KMS-11 (cell line): ENCODE measurements around the gene MRPL28.
A peak's percentile ranks its signal among the peaks of the same experiment; 100 is the strongest.
"Not testable (repeated sequence)": the region's sequence is repeated elsewhere in the genome, so short reads cannot be mapped to it uniquely, and the experiment has no call there.

Source experiments
- H2AFZ ChIP-seq: fragments of 200-600 bp; sonication (generic); 2 replicates; pipeline ENCODE4 v1.6.1; 2016; ENCODE audit warnings: antibody characterized with exemption, mixed run types, low read depth
- H3K27ac ChIP-seq: fragments of 200-600 bp; sonication (generic); 2 replicates; pipeline ENCODE4 v1.6.1; 2016; ENCODE audit warnings: mild to moderate bottlenecking, mixed run types
- H3K27me3 ChIP-seq: fragments of 200-600 bp; sonication (generic); 2 replicates; pipeline ENCODE4 v1.6.1; 2017; ENCODE audit warnings: mild to moderate bottlenecking, low read depth, mixed run types, moderate library complexity; ENCODE audit not compliant: insufficient read depth
- H3K36me3 ChIP-seq: fragments of 200-600 bp; sonication (generic); 2 replicates; pipeline ENCODE4 v1.6.1; 2017; ENCODE audit warnings: mild to moderate bottlenecking, mixed run types; ENCODE audit not compliant: insufficient read depth
- H3K4me1 ChIP-seq: fragments of 200-600 bp; sonication (generic); 2 replicates; pipeline ENCODE4 v1.6.1; 2016; ENCODE audit warnings: mild to moderate bottlenecking, low read depth, mixed run types; ENCODE audit not compliant: poor library complexity, severe bottlenecking
- H3K4me2 ChIP-seq: fragments of 200-600 bp; sonication (generic); 2 replicates; pipeline ENCODE4 v1.7.0; 2016; ENCODE audit warnings: mild to moderate bottlenecking, mixed run types
- H3K4me3 ChIP-seq: fragments of 200-600 bp; sonication (generic); IDR thresholded peaks from 2 replicates; pipeline ENCODE4 v1.6.1; 2017; ENCODE audit warnings: low read depth, low read length, mixed read lengths; ENCODE audit not compliant: insufficient read depth
- H3K79me2 ChIP-seq: fragments of 200-600 bp; sonication (generic); 2 replicates; pipeline ENCODE4 v1.6.1; 2016; ENCODE audit warnings: low read depth, mixed run types; ENCODE audit not compliant: insufficient read depth
- H3K9ac ChIP-seq: fragments of 200-600 bp; sonication (generic); 2 replicates; pipeline ENCODE4 v1.6.1; 2016; ENCODE audit warnings: mild to moderate bottlenecking, mixed run types
- H4K20me1 ChIP-seq: fragments of 200-600 bp; sonication (generic); 2 replicates; pipeline ENCODE4 v1.6.1; 2016; ENCODE audit warnings: mild to moderate bottlenecking, mixed run types; ENCODE audit not compliant: insufficient read depth
- TF ChIP-seq, protein P1 (sequence below): fragments of 200-600 bp; sonication (generic); conservative IDR thresholded peaks from 2 replicates; pipeline ENCODE4 v1.6.1; 2017; ENCODE audit warnings: low read depth, mild to moderate bottlenecking, antibody characterized with exemption, low read length, moderate library complexity, mixed read lengths

MRPL28 gene

DNA sequence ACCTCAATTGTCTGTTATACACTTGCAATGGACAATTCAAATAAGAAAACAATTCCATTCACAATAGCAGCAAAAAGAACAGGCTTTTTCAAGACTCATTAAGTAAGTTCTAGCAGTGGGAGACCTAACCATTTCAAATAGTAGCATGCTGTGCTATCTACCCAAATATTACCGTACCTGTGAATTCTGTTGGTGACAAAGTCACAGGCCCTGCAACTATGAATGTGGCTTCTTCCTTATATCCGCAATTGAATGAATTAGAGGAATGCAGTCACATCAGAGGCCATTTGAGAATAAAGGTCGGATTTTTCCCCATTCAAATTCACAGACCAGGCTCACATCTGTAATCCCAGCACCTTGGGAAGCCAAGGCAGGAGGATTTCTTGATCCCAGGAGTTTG lies 25.9 kb upstream of the MRPL28 start:
- H4K20me1 ChIP-seq, result no peaks in the 10 kb centered on the region
- TF ChIP-seq, protein P1, sequence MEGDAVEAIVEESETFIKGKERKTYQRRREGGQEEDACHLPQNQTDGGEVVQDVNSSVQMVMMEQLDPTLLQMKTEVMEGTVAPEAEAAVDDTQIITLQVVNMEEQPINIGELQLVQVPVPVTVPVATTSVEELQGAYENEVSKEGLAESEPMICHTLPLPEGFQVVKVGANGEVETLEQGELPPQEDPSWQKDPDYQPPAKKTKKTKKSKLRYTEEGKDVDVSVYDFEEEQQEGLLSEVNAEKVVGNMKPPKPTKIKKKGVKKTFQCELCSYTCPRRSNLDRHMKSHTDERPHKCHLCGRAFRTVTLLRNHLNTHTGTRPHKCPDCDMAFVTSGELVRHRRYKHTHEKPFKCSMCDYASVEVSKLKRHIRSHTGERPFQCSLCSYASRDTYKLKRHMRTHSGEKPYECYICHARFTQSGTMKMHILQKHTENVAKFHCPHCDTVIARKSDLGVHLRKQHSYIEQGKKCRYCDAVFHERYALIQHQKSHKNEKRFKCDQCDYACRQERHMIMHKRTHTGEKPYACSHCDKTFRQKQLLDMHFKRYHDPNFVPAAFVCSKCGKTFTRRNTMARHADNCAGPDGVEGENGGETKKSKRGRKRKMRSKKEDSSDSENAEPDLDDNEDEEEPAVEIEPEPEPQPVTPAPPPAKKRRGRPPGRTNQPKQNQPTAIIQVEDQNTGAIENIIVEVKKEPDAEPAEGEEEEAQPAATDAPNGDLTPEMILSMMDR, result no peak
- no peaks in the 10 kb centered on the region for H3K36me3 ChIP-seq
- no peak overlapping the region for H3K4me2 ChIP-seq
- no peak overlapping the region for H3K4me3 ChIP-seq
- H3K9ac ChIP-seq, result no peak overlapping the region
- no peaks in the 10 kb centered on the region for H3K79me2 ChIP-seq
- no peak overlapping the region for H3K27ac ChIP-seq
- peaks cover 17% of the 10 kb centered on the region for H3K4me1 ChIP-seq
- no peak overlapping the region for H2AFZ ChIP-seq
- H3K27me3 ChIP-seq, result peaks cover 19% of the 10 kb centered on the region

DNA sequence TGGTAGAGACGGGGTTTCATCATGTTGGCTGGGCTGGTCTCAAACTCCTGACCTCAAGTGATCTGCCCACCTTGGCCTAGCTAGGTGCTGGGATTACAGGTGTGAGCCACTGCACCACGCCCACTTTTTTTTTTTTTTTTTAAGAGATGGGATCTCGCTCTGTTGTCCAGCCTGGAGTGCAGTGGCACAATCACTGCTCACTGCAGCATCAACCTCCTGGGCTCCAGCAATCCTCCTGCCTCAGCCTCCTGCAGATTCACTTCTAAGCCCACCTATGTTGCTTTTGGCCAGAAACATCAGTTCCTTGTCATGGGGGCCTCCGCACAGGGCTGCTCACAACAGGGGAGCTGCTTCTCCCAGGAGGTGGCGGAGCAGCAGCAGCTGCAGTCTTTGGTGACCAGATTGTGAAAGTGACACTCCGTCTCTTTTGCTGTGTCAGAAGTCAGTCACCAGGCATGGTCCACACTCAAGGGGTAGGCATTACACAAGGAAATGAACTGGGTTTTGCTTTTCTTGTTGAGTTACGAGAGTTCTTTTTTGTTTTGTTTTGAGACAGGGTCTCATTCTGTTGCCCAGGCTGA lies 22.2 kb upstream of the MRPL28 start:
- Histone ChIP-seq H3K9ac (no peak overlapping the region), H4K20me1 (no peaks in the 10 kb centered on the region), H3K36me3 (no peaks in the 10 kb centered on the region), H2AFZ (no peak overlapping the region), H3K27me3 (peaks cover 19% of the 10 kb centered on the region), H3K79me2 (no peaks in the 10 kb centered on the region), H3K4me3 (no peak overlapping the region), H3K4me2 (no peak overlapping the region), H3K4me1 (peaks cover 7% of the 10 kb centered on the region), H3K27ac (no peak overlapping the region)
- TF ChIP-seq, protein P1, result no peak

DNA sequence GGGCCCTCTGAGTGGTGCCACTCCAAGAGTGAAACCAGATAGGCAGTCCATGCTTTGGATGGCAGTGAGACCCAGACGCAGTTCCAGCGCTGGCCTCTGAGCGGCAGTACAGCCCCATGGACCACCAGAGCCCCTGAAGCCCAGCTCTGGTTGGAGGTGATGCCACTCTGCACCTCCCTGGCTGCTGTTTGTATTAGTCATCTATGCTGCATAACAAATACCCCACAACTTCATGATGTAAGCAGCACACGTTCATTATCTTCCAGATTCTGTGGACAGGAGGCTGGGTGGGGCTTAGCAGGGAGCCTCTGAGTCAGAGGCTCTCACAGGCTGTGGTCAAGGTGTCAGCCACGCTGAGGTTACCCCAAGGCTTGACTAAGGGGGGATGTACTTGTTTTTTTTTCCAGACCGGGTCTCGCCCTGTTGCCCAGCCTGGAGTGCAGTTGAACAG lies 21.6 kb upstream of the MRPL28 start:
- TF ChIP-seq, protein P1, result peak; percentile 92
- H4K20me1 ChIP-seq, result no peaks in the 10 kb centered on the region
- H3K4me2 ChIP-seq, result no peak overlapping the region
- H3K27ac ChIP-seq, result no peak overlapping the region
- no peak overlapping the region for H3K4me3 ChIP-seq
- no peaks in the 10 kb centered on the region for H3K36me3 ChIP-seq
- no peak overlapping the region for H2AFZ ChIP-seq
- no peaks in the 10 kb centered on the region for H3K79me2 ChIP-seq
- H3K4me1 ChIP-seq, result peaks cover 10% of the 10 kb centered on the region
- no peak overlapping the region for H3K9ac ChIP-seq
- H3K27me3 ChIP-seq, result peaks cover 19% of the 10 kb centered on the region

DNA sequence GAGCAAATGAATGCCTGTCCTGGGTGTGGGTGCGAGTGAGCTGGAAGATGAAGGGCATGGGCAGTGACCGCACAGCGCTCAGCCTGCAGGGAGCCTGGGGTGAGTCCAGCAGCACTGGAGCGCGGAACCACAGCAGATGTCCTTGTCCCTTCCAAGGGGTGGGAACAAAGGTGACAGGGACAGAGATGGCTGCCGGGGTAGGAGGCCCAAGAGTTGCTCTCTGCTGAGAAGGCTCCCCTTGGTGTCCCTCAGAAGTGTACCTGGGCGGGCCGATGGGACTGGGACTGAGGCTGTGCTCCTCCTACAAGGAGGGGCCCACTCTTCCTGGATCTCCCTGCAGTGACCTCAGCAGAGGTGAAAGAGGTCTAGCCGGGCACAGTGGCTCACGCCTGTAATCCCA lies 19.0 kb upstream of the MRPL28 start:
- Histone ChIP-seq H3K9ac (no peak overlapping the region), H3K27ac (no peak overlapping the region), H3K27me3 (no peaks in the 10 kb centered on the region), H3K36me3 (no peaks in the 10 kb centered on the region), H3K4me1 (peaks cover 19% of the 10 kb centered on the region), H2AFZ (no peak overlapping the region), H4K20me1 (no peaks in the 10 kb centered on the region), H3K4me3 (no peak overlapping the region), H3K4me2 (no peak overlapping the region), H3K79me2 (no peaks in the 10 kb centered on the region)
- TF ChIP-seq, protein P1, result no peak

DNA sequence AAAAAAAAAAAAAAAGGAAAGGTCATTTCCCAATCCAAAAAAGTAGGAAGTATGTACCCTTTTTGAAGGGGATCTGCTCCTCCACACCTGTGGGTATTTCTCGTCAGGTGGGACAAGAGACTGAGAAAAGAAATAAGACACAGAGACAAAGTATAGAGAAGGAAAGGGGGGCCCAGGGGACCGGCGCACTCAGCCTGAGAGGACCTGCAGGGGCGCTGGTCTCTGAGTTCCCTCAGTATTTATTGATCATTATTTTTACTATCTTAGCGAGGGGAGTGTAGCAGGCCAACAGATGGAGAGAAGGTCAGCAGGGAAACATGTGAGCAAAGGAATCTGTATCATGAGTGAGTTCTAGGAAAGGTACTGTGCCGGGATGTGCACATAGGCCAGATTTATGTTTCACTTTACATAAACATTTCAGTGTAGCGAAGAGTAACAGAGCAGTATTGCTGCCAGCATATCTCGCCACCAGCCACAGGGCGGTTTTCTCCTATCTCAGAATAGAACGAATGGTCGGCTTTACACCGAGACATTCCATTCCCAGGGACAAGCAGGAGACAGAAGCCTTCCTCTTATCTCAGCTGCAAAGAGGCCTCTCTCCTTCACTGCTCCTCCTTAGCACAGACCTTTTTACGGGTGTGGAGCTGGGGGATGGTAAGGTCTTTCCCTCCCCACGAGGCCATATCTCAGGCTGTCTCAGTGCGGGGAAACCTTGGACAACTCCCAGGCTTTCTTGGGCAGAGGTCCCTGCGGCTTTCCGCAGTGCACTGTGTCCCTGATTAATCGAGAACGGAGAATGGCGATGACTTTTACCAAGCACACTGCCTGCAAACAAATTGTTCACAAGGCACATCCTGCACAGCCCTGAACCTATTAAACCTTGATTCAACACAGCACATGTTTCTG lies 17.7 kb upstream of the MRPL28 start:
- not testable (repeated sequence) for H3K36me3 ChIP-seq, H3K4me3 ChIP-seq, H3K27me3 ChIP-seq, H3K4me2 ChIP-seq, H3K9ac ChIP-seq, H4K20me1 ChIP-seq, H3K79me2 ChIP-seq, H3K27ac ChIP-seq, H2AFZ ChIP-seq
- peaks cover 22% of the 10 kb centered on the region for H3K4me1 ChIP-seq
